Measurements from ENCODE around the gene STK4.

DNA sequence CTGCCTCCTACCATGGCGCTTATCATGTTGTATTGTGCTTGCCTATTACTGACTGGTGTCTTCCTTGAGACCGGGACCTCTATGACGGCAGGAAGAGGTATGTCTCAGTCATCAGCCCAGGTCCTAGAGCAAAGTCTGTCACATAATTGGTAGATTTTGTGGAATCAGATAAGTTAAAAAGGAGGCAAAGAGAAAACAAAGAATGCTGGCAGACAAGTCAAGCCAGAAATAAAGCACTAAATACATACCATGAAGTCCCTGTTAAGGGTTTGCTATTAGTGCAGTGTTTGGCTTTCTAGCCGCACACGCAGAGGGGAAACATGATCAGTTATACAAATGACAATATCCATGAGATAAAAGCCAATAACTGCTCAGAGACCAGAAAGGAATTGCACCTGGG, 12.1 kb upstream of the STK4 start:
- TF ChIP-seq, protein P1, sequence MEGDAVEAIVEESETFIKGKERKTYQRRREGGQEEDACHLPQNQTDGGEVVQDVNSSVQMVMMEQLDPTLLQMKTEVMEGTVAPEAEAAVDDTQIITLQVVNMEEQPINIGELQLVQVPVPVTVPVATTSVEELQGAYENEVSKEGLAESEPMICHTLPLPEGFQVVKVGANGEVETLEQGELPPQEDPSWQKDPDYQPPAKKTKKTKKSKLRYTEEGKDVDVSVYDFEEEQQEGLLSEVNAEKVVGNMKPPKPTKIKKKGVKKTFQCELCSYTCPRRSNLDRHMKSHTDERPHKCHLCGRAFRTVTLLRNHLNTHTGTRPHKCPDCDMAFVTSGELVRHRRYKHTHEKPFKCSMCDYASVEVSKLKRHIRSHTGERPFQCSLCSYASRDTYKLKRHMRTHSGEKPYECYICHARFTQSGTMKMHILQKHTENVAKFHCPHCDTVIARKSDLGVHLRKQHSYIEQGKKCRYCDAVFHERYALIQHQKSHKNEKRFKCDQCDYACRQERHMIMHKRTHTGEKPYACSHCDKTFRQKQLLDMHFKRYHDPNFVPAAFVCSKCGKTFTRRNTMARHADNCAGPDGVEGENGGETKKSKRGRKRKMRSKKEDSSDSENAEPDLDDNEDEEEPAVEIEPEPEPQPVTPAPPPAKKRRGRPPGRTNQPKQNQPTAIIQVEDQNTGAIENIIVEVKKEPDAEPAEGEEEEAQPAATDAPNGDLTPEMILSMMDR (IDR thresholded peaks at IDR 0.05) = no peak
- no peak for TF ChIP-seq POLR2A (IDR thresholded peaks at IDR 0.05)
- TF ChIP-seq POLR2AphosphoS5 (IDR thresholded peaks at IDR 0.05) = no peak
- no peak for TF ChIP-seq EP300 (IDR thresholded peaks at IDR 0.05)

Measured in suprapubic skin (tissue), 4 donors.